Bronchial epithelial cell (primary cell): Measurements from ENCODE around the gene TSPAN16. TPM values are rescaled to one million over a fixed set of nuclear protein-coding genes. Genes with fewer than 3 reads are reported as not detected.

ENCODE experiments used
- DNase-seq: peaks from one replicate; pipeline ENCODE4 v3.0.0-alpha.2; 2010; ENCODE audit warnings: low read depth
- FAIRE-seq: peaks from 2 replicates; lab custom pipeline; 2011; peaks lifted over from hg19 to GRCh38; lab: Jason Lieb, UNC
- H3K27me3 ChIP-seq: 2 replicates; pipeline ENCODE4 v1.5.1; 2011; ENCODE audit warnings: low read length; ENCODE audit not compliant: control insufficient read depth, insufficient read depth
- H3K36me3 ChIP-seq: 2 replicates; pipeline ENCODE4 v1.5.1; 2011; ENCODE audit warnings: low read length; ENCODE audit not compliant: control insufficient read depth, insufficient read depth
- H3K4me3 ChIP-seq: 2 replicates; pipeline ENCODE4 v1.5.1; 2011; ENCODE audit warnings: mild to moderate bottlenecking, low read depth, low read length, control low read depth
- CTCF ChIP-seq: IDR thresholded peaks from 2 replicates; pipeline ENCODE4 v1.5.1; 2011; ENCODE audit warnings: mild to moderate bottlenecking, moderate library complexity, low read length, control low read depth, inconsistent platforms; ENCODE audit not compliant: insufficient read depth, severe bottlenecking
- total RNA-seq: library from RNA; depleted of rRNA; stranded (reverse); fragments of >200 nt; gene quantifications from 2 replicates; pipeline ENCODE4 v1.2.1, GENCODE V29; 2014

Gene TSPAN16
- total RNA-seq, 1 donor from 2014 or later = not detected

- no peak for TF ChIP-seq CTCF
- Histone ChIP-seq H3K36me3 (no peaks in the 10 kb centered on the region), H3K27me3 (no peaks in the 10 kb centered on the region), H3K4me3 (no peak overlapping the region)
- no peak for FAIRE-seq
- no peak for DNase-seq
These were observed 16.3 kb upstream of the TSPAN16 start for GRCh38 chr19:11279505-11280236.

GRCh38 chr19:11281356-11282049 is 14.5 kb upstream of the TSPAN16 start:
- FAIRE-seq = no peak

GRCh38 chr19:11284515-11284914 is 11.4 kb upstream of the TSPAN16 start:
- FAIRE-seq (no peak), DNase-seq (no peak)
- Histone ChIP-seq H3K4me3 (no peak overlapping the region), H3K27me3 (no peaks in the 10 kb centered on the region), H3K36me3 (no peaks in the 10 kb centered on the region)
- no peak for TF ChIP-seq CTCF

More at GRCh38 chr19:11281356-11282049, 14.5 kb upstream of the TSPAN16 start:
- TF ChIP-seq CTCF = no peak
- no peaks in the 10 kb centered on the region for H3K36me3 ChIP-seq
- DNase-seq = peak; percentile 50
- H3K4me3 ChIP-seq = no peak overlapping the region
- H3K27me3 ChIP-seq = no peaks in the 10 kb centered on the region

GRCh38 chr19:11286312-11286974 is 9.5 kb upstream of the TSPAN16 start:
- Histone ChIP-seq H3K4me3 (no peak overlapping the region), H3K27me3 (no peaks in the 10 kb centered on the region), H3K36me3 (no peaks in the 10 kb centered on the region)
- peak; percentile 23 for DNase-seq
- TF ChIP-seq CTCF = no peak
- no peak for FAIRE-seq

- FAIRE-seq = no peak
- Histone ChIP-seq H3K36me3 (no peaks in the 10 kb centered on the region), H3K27me3 (no peaks in the 10 kb centered on the region), H3K4me3 (no peak overlapping the region)
- peak; percentile 16 for DNase-seq
- peak; percentile 56 for TF ChIP-seq CTCF
These were observed 7.6 kb upstream of the TSPAN16 start for GRCh38 chr19:11288349-11288748.
